GM12864 (cell line): ENCODE data around the gene SYNDIG1L.
"Not testable (repeated sequence)": the region's sequence is repeated elsewhere in the genome, so short reads cannot be mapped to it uniquely, and the experiment has no call there.

ENCODE experiments used
- DNase-seq: peaks from one replicate; pipeline ENCODE4 v3.0.0-alpha.2; 2011; ENCODE audit warnings: low read depth
- H3K4me3 ChIP-seq: 2 replicates; pipeline ENCODE4 v1.5.1; 2011; ENCODE audit warnings: mild to moderate bottlenecking, low read depth, low read length, control low read depth
- CTCF ChIP-seq: IDR thresholded peaks from 2 replicates; pipeline ENCODE4 v1.5.1; 2011; ENCODE audit warnings: low read depth, mild to moderate bottlenecking, moderate library complexity, low read length, control low read depth, inconsistent platforms; ENCODE audit errors: missing control alignments

SYNDIG1L gene

GRCh38 chr14:74400031-74400685 is 25.9 kb downstream of the SYNDIG1L start:
- TF ChIP-seq CTCF = no peak
- no peak for DNase-seq

GRCh38 chr14:74395094-74395493 is 30.9 kb downstream of the SYNDIG1L start:
- no peak overlapping the region for H3K4me3 ChIP-seq
- DNase-seq = no peak
- TF ChIP-seq CTCF = no peak

More at GRCh38 chr14:74400031-74400685, 25.9 kb downstream of the SYNDIG1L start:
- no peak overlapping the region for H3K4me3 ChIP-seq

GRCh38 chr14:74394549-74394948 is 31.5 kb downstream of the SYNDIG1L start:
- TF ChIP-seq CTCF = no peak
- H3K4me3 ChIP-seq = no peak overlapping the region
- no peak for DNase-seq

GRCh38 chr14:74392616-74393570 is 33.1 kb downstream of the SYNDIG1L start:
- no peak for TF ChIP-seq CTCF
- no peak overlapping the region for H3K4me3 ChIP-seq
- DNase-seq = no peak

GRCh38 chr14:74391479-74391878 is 34.5 kb downstream of the SYNDIG1L start:
- H3K4me3 ChIP-seq = no peak overlapping the region
- DNase-seq = no peak
- TF ChIP-seq CTCF = no peak

GRCh38 chr14:74390505-74390904 is 35.5 kb downstream of the SYNDIG1L start:
- DNase-seq, H3K4me3 ChIP-seq: not testable (repeated sequence)

GRCh38 chr14:74389980-74390379 is 36.0 kb downstream of the SYNDIG1L start:
- no peak for TF ChIP-seq CTCF
- no peak for DNase-seq
- no peak overlapping the region for H3K4me3 ChIP-seq
